Breast epithelium (tissue), 4 donors: ENCODE measurements around the gene MAPRE2. TPM values are rescaled to one million over a fixed set of nuclear protein-coding genes. Genes with fewer than 3 reads are reported as not detected.

Experiments used
- DNase-seq, 2 donors: peaks; one replicate each; pipeline ENCODE4 v3.0.0-alpha.2; 2019; ENCODE audit warnings: low spot score in 2 of 2
- H3K27ac ChIP-seq, 2 donors: fragments of 200-600 bp; sonication (generic) in 1 of 2; one replicate each; pipeline ENCODE4 v1.5.1; 2016 to 2019; ENCODE audit warnings: mild to moderate bottlenecking in 1 of 2
- H3K27me3 ChIP-seq, 2 donors: fragments of 200-600 bp; sonication (generic) in 1 of 2; one replicate each; pipeline versions ENCODE4 v1.5.1 to v1.6.0; 2017 to 2019; ENCODE audit warnings: control low read depth in 1 of 2, mild to moderate bottlenecking in 1 of 2
- H3K36me3 ChIP-seq: fragments of 200-600 bp; one replicate; pipeline ENCODE4 v1.5.1; 2019
- H3K4me1 ChIP-seq, 2 donors: fragments of 200-600 bp; sonication (generic); one replicate each; pipeline ENCODE4 v1.5.1; 2016 to 2019; ENCODE audit warnings: control low read depth in 1 of 2
- H3K4me3 ChIP-seq, 3 donors: fragments of 200-600 bp; sonication (generic); 1 replicate in 2 of 3; 2 replicates in 1 of 3; pipeline ENCODE4 v1.5.1; 2016 to 2019; ENCODE audit warnings: mild to moderate bottlenecking in 3 of 3, moderate library complexity in 2 of 3
- H3K9me3 ChIP-seq, 2 donors: fragments of 200-600 bp; sonication (generic) in 1 of 2; one replicate each; pipeline ENCODE4 v1.5.1; 2016 to 2019; ENCODE audit warnings: control low read depth in 1 of 2
- POLR2A ChIP-seq: fragments of 450-650 bp; IDR thresholded peaks from one replicate; pipeline ENCODE4 v1.6.1; 2016; ENCODE audit warnings: antibody characterized with exemption, mild to moderate bottlenecking, moderate library complexity
- POLR2AphosphoS5 ChIP-seq, 3 donors: sonication (generic); formaldehyde crosslinking; IDR thresholded peaks; one replicate each; pipeline ENCODE4 v1.6.1; 2017; ENCODE audit warnings: antibody characterized with exemption in 3 of 3
- intact Hi-C: fragments of 100-400 bp; cut with DNase I; formaldehyde crosslinking; loops from one replicate; pipeline ENCODE4 v1.15.1; 2023; ENCODE audit warnings: low total_unique reads
- total RNA-seq, 3 donors: library from RNA; depleted of rRNA; stranded (reverse); fragments of >200 nt; gene quantifications; one replicate each; pipeline ENCODE4 v1.1.0, GENCODE V29; 2016
- TF ChIP-seq, protein P1 (sequence below), 3 donors: fragments of 450-650 bp; IDR thresholded peaks; one replicate each; pipeline ENCODE4 v1.5.1; 2016 to 2017; ENCODE audit warnings: antibody characterized with exemption in 3 of 3, mild to moderate bottlenecking in 3 of 3, moderate library complexity in 3 of 3

Gene MAPRE2
- total RNA-seq, 3 donors from 2014 or later: 17.0 to 38.8 (median 21.3) TPM

DNA sequence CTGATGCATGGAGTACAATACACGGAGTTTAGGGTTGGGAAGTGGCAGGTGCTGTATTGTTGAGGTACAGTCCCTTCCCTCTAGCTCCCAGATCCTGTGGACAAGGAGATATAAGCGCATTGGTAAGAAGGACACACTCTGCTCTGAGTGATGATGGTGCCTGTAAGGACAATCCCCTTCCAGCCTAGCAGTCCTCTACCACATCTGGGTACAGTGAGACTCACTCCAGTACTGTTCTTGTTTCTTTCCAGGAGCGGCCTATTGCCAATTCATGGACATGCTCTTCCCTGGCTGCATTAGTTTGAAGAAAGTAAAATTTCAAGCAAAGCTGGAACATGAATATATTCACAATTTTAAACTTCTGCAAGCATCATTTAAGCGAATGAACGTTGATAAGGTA is 56.0 kb downstream of the MAPRE2 start:
- no peak for TF ChIP-seq POLR2AphosphoS5 (IDR thresholded peaks at IDR 0.05)
- no peak for TF ChIP-seq POLR2A
- TF ChIP-seq, protein P1, sequence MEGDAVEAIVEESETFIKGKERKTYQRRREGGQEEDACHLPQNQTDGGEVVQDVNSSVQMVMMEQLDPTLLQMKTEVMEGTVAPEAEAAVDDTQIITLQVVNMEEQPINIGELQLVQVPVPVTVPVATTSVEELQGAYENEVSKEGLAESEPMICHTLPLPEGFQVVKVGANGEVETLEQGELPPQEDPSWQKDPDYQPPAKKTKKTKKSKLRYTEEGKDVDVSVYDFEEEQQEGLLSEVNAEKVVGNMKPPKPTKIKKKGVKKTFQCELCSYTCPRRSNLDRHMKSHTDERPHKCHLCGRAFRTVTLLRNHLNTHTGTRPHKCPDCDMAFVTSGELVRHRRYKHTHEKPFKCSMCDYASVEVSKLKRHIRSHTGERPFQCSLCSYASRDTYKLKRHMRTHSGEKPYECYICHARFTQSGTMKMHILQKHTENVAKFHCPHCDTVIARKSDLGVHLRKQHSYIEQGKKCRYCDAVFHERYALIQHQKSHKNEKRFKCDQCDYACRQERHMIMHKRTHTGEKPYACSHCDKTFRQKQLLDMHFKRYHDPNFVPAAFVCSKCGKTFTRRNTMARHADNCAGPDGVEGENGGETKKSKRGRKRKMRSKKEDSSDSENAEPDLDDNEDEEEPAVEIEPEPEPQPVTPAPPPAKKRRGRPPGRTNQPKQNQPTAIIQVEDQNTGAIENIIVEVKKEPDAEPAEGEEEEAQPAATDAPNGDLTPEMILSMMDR (IDR thresholded peaks at IDR 0.05): no peak
- H3K27me3 ChIP-seq: no peaks in the 10 kb centered on the region
- no peaks in the 10 kb centered on the region for H3K36me3 ChIP-seq
- H3K9me3 ChIP-seq: no peaks in the 10 kb centered on the region
- intact Hi-C loops: no loop called here
- no peak for DNase-seq
- no peak overlapping the region for H3K4me3 ChIP-seq
- no peak overlapping the region for H3K27ac ChIP-seq
- no peaks in the 10 kb centered on the region for H3K4me1 ChIP-seq

DNA sequence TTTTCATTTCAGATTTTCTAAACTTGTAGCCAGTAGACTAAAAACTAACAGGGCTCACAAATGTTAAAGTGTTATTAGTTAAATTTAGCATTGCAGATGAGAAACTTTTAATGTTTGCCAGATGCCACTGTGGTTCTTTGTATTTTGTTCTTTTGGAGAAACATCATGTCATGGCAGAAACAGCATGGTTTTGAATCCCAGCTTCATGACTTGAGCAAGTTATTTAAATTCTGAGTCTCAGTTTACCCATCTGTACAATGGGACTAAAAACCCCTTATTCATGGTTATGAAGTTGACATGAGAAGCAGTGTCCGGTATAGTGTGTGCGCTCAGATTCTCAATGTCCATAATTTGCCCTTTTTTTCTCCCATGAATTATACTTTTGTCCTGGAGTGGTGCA is 56.5 kb downstream of the MAPRE2 start:
- TF ChIP-seq POLR2AphosphoS5 (IDR thresholded peaks at IDR 0.05): no peak
- TF ChIP-seq, protein P1 (IDR thresholded peaks at IDR 0.05): no peak
- no peak for TF ChIP-seq POLR2A
- Histone ChIP-seq H3K4me1 (no peaks in the 10 kb centered on the region), H3K36me3 (no peaks in the 10 kb centered on the region), H3K9me3 (no peaks in the 10 kb centered on the region), H3K4me3 (no peak overlapping the region), H3K27me3 (no peaks in the 10 kb centered on the region), H3K27ac (no peak overlapping the region)
- intact Hi-C loops: no loop called here
- no peak for DNase-seq

DNA sequence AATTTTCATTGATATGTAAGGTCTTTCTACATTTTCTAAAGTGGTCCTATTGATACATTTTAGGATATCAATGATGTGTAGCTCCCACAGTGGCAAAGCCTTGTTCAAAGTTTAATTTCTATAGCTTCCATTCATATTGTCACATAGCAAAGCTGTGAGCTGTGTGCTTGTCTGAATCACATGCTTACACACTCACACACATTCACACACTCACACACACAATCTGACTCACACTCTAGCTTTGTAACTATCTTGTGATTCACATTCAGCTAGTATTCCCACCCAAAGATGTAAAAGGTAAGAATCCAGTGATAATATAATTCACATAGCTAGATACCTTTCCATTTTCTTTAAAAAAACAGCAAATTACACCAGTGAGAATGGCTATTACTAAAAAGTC is 58.7 kb downstream of the MAPRE2 start:
- H3K9me3 ChIP-seq: no peaks in the 10 kb centered on the region
- TF ChIP-seq POLR2AphosphoS5 (IDR thresholded peaks at IDR 0.05): no peak
- no peak for TF ChIP-seq POLR2A
- TF ChIP-seq, protein P1 (IDR thresholded peaks at IDR 0.05): no peak
- no peaks in the 10 kb centered on the region for H3K4me1 ChIP-seq
- no peak overlapping the region for H3K4me3 ChIP-seq
- DNase-seq: no peak
- H3K27ac ChIP-seq: no peak overlapping the region
- no peaks in the 10 kb centered on the region for H3K36me3 ChIP-seq
- H3K27me3 ChIP-seq: no peaks in the 10 kb centered on the region
- intact Hi-C loops: no loop called here

DNA sequence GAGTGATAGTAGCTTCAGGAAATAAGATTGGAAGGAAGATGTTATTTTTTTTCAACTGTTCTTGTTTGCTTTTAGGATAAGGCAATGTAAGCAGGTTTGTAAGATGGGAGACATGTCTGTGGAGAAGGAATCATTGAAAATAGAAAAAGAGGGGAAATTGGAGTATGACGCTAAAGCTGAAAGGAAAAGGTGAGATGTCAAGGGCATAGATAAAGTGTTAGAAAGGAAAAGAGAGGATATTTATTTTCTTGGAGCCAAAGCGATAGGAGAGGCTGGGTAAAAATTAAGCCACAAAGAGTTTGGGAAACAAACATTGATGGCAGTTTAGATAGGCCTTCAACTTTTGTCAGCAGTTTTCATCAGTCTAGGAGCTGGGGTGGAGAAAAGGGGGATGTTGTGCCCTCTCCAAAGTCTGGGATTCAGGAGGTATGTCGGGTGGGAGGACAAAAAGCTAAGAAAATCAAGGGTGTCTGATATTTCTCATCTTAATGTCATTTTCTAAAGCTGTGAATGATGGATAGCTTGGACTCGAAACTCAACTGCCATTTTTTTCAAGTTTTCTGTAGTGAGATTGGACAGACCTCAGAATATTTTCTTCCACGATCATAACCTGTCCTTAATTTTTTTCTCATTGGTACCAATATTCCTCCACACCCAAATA is 63.3 kb downstream of the MAPRE2 start:
- TF ChIP-seq POLR2AphosphoS5 (IDR thresholded peaks at IDR 0.05) (no peak), POLR2A (no peak)
- TF ChIP-seq, protein P1 (IDR thresholded peaks at IDR 0.05): no peak
- no peaks in the 10 kb centered on the region for H3K4me1 ChIP-seq
- no peak for DNase-seq
- no peak overlapping the region for H3K4me3 ChIP-seq
- H3K9me3 ChIP-seq: no peaks in the 10 kb centered on the region
- no peaks in the 10 kb centered on the region for H3K27me3 ChIP-seq
- intact Hi-C loops: no loop called here
- H3K27ac ChIP-seq: no peak overlapping the region
- H3K36me3 ChIP-seq: no peaks in the 10 kb centered on the region

DNA sequence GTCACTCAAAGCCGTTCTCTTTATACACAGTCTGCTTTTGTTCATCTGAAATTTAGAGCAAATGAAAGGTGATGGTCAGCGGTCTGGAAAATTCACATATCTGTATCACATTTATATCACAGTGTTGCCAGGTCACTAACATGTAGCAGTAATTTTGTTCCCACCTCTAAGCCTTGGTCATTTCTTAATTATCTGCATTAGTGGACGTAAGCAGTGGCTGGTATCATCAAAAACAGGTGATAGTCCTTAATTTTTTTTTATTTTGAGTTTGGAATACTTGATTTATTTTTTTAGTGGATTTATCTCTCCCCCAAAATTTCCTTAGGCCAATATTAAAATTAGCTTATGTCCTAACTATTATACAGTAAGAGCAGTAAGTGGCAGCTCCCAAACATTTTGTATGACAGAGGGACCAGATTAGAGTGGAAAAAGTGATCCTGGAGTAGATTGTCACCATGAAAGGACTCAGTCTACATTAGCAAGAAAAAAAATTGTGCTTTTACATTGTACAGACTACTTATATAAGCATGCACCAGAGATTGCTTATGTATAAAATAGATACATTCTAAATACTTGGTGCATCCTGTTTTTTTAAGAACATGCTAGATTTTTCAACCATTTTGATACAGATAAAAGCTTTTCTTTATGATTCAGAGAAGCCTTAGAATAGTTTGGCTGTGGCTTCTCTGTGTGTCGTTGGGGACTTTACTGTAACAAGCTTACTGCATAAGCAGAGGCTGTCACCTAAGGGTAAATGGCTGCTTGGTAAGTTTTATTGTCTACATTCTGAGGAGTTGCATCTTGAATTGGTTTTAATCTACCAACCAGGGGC is 65.0 kb downstream of the MAPRE2 start:
- intact Hi-C loops: no loop called here
- DNase-seq: no peak
- Histone ChIP-seq H3K36me3 (no peaks in the 10 kb centered on the region), H3K27ac (no peak overlapping the region), H3K4me3 (no peak overlapping the region), H3K4me1 (no peaks in the 10 kb centered on the region), H3K9me3 (no peaks in the 10 kb centered on the region), H3K27me3 (no peaks in the 10 kb centered on the region)
- TF ChIP-seq POLR2AphosphoS5 (IDR thresholded peaks at IDR 0.05) (no peak), POLR2A (no peak)
- TF ChIP-seq, protein P1 (IDR thresholded peaks at IDR 0.05): no peak
